Measurements from ENCODE around the gene TRPV4.
"Not testable (repeated sequence)": the region's sequence is repeated elsewhere in the genome, so short reads cannot be mapped to it uniquely, and the experiment has no call there.

TRPV4 gene

DNA sequence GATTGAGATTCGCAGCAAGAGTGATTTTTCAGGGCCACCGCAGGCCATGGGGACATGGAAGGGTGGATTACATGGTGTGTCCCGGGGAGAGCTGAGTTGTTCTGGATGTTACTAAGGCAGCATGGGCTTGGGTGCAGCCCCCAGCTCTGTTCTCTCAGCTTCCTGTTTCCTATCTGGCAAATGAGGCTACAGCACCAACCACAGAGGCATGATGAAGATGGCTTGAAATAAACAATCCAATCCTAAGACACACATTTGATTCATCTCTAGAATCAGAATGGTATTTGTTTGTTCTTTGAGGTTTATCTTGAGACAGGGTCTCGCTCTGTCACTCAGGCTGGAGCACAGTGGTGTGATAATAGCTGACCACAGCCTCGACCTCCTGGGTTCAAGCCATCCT lies 25.6 kb upstream of the TRPV4 start:
- no peak for DNase-seq

DNA sequence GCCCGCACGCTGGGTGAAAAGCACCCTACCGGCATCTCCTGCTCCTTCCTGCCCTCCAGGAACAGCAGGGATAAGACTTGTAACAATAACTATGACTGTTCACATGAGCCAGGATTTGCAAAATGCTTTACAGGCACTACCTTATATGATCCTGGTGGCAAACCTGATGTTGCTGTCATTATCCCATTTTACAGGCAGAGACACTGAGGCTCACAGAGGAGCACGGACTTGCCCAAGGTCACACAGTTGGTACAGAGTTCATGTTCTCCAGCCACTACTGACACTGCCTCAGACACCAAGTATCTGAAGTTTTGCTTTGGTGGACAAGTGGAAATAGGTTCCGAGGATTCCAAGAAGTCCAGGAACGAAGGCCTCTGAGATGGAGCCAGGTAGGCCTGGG lies 24.5 kb upstream of the TRPV4 start:
- no peak for DNase-seq

DNA sequence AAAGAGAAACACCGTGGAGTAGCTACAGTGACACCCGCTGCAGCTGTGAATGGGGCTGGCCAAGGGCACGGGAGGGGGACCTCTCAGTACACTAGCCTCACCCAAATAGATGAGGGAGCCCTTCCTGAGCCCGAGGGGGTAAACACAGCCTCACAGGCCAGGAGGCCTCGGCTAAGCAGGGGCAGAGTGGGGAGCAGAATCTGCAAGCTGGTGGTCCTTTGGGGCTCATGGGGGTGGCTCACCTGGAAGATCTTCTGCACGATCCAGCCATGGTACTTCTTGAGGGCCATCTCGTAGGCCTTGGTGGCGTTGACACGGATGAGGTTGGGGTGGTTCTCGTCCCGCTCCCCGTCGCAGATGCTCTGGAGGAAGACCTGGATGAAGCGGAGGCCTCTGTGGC lies 22.2 kb upstream of the TRPV4 start:
- no peak for DNase-seq

DNA sequence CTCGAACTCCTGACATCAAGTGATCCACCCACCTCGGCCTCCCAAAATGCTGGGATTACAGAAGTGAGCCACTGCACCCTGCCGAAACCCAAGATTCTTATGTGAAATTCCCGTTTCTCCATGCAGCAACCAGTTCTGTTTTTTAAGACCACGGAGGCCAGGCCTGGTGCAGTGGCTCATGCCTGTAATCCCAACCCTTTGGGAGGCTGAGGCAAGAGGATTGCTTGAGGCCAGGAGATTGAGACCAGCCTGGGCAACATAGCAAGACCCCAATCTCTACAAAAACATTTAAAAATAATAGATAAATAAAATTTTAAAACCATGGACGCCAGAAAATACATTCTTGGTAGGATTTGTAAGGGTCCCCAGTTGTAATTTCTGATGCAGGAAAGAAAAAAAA lies 17.3 kb upstream of the TRPV4 start:
- DNase-seq: not testable (repeated sequence)

DNA sequence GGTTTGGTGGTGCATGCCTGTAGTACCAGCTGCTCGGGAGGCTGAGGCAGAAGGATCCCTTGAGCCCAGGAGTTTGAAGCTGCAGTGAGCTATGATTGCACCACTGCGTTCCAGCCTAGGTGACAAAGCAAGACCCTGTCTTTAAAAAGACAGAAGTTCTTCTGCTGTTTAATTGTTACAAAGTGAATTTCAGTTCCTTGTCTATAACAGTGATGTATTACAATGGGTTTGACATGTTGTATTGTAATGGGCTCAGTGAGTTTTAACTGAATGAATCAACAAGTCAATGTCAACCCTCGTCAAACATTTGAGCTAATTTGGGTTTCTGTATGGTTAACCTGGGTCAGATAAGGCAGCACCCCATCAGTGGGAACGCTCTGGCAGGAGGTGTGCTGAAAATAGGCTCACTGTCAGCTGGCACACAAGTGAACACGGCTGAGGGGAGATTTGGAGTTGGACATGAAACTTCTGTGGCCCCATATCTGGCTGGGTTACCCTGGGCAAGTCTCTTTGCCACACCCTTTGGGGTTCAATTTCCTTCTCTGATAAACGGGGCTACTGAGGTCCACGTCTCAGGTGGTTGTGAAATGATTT lies 14.0 kb upstream of the TRPV4 start:
- no peak for DNase-seq

DNA sequence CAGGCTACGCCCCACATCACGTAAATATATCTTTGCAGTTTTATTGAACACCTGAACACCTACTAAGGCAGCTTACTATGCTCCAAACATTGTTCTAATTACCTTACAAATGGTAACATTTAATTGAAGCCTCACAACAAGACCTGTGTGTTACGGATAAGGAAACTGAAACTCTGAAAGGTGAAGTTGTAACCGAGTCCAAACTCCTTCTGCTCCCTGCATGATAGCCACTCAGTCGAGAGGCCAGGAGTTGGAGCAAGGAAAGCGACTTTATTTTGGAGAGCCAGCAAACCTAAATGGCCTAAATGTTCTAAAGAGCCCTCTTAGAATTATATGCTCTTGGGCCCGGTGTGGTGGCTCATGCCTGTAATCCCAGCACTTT lies 12.6 kb upstream of the TRPV4 start:
- no peak for DNase-seq

DNA sequence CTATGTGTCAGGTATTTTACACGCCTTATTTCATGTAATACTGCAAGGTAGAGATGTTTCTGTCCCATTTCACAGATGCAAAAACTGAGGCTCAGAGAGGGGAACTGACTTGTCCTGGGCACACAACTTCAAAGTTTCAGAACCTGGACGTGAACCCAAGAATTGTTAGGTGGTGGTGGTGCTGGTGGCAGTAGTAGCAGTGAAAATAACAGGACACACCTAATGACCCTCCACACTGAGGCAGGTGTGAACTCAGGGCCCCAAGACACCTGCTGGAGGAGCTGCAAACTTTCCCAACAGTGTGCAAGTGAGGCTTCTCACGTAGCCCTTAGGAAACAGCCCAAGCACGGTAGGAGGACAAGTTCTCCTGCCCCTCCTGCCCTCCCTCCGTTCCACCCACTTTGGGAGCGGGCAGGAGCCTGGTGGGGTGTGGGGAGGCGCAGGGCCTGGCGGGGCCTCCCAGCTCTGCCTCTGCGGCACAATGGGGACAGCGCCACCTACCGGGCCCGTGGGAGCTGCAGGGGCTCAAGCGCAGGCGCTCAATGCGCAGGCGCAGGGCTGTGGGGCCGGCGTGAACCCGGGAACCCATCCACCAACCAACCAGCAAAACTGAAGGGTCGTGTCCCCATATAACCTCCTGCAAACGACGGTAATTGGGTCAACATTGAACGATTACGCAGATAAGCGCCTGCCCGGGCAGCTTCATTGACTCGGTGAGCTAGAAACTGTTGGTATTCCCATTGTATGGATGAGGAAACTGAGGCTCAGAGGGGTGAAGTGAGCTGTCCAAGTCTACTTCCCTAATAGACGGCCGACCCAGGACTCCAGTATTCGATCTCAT lies 12.0 kb upstream of the TRPV4 start:
- DNase-seq: peak; percentile 81

DNA sequence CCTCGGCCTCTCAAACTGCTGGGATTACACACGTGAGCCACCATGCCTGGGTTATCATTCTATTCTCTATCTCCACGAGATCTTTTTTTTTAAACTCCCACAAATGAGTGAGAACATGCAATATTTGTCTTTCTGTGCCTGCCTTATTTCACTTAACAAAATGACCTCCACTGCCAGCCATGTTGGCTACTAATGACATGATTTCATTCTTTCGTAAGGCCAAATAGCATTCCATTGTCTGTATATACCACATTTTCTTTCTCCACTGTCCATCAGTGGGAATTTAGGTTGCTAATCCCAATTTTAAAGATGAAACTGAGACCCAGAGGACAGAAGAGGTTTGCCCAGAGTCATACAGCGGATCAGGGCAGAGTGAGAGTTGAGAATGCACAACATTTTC lies 10.9 kb upstream of the TRPV4 start:
- no peak for DNase-seq

DNA sequence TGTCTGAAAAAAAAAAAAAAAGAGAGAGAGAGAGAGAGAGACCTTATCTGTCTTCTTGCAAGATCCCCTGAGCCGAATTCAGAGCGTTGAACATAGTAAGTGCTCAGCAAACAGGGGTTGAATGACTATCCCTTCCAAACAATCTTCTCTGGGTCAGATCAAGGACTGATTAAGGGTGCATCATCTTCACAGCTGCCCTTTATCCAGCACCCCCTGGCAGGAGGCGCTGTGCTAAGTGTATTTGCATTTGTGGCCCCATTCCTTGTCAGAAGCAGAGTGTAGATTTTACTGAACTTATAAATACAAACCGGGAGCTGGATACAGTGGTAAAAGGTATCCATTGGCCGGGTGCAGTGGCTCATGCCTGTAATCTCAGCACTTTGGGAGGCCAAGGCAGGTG lies 8.8 kb upstream of the TRPV4 start:
- no peak for DNase-seq

DNA sequence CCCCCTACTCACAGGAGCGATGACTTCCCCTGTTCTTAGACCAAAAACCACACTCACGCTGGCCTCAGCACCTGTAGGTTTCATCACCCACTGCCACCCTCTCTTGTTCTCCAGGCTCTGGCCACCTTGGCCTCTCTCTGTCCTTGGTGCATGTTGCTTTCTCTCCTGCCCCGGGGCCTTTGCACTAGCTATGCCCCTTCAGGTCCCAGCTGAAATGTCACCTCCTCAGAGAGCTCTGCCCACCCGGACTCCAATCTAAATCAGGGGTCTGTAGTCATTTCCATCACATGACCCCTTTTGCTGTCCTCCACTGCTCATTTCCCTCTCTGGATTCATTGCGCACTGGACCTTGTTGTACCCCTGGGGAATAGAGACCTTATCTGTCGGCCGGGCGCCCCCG lies 8.2 kb upstream of the TRPV4 start:
- no peak for DNase-seq

DNA sequence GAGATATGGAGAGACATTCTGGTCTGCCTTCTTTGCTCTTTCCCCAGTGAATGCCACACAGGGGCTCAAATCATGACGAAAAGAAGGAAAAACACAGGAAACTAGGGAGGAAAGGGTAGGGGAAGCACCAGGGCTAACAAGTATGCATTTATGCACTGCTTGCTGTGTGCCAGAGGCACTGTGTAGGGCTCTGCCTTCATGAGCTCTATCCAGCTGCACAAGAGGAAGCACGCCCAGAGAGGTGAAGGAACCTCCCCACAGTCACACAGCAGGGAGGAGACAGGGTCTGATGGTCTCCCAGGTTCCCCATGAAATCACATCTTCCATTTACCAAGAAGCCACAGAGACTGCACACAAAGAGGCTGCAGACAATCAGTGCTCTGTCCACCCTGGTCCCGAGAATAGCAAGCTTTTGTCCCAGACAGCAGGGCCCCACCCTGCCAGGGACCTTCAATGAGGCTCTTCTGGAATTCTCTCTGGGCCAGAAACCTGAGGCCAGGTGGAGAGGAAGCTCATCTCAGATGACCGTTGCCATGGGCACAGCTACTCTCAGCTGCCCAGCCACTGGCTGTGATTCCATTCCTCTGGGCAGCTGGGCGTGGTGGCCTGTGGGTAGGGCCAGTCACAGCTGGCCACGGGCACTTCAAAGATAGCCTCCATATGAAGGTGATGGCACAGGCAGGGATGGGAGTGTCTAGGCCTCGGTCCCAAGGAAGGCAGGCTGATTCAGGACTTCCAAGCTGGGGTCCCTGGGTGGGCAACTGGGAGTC lies 7.3 kb upstream of the TRPV4 start:
- DNase-seq: peak; percentile 91

DNA sequence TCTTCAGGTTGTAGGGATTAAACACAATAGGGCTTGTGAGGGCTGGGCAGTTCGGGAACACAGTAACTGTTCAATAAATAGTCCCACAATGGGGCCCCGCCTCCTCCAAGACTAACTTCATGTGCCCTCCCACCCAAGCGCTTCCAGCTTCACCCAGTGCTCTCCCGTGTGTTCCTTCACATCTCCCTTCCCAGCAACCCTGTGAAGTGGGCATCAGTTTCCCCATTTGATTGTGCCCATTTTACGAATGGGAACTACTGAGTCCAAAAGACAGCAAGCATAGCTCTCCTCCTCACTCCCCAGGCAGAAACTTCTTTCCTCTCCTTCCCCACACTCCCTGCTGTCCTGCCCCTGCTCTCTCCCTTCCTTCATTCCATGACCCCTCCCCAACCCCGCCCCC lies 6.2 kb upstream of the TRPV4 start:
- no peak for DNase-seq

DNA sequence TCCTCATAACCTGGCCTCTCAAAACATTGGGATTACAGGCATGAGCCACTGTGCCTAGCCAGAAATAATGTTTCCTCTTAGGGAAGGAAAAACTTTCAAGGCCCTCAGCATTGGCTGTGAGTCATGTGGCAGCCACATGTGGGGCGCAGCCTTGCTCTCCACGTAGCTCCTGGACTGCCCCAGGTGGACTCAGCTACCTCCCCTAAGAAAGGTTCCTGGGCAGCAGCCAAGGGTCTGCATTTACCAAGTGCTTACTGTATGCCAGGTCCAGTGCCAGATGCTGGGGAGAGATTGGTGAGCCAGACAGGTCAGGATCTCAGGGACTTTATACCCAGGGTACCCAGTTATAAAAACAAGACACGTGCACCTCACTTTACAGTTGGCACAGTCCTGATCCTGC lies 3.7 kb upstream of the TRPV4 start:
- DNase-seq: no peak

DNA sequence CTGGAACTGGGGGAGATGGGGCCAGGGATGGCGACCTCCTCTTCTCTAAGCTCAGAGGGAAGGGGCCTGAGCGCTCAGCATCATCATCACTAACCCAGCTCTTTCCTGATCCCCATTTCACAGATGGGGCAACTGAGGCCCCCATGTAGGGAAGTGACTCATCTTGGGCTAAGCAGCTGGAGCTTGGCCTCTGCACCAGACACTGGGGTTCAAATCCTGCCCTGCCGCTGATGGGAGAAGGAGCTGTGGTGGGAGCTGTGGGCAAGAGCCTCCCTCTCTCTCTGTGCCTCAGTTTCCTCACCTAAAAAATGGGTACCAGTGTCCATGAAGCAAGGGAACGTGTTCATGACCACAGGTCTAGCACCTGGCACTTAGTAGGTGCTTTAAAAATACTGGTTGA lies 2.6 kb upstream of the TRPV4 start:
- no peak for DNase-seq

DNA sequence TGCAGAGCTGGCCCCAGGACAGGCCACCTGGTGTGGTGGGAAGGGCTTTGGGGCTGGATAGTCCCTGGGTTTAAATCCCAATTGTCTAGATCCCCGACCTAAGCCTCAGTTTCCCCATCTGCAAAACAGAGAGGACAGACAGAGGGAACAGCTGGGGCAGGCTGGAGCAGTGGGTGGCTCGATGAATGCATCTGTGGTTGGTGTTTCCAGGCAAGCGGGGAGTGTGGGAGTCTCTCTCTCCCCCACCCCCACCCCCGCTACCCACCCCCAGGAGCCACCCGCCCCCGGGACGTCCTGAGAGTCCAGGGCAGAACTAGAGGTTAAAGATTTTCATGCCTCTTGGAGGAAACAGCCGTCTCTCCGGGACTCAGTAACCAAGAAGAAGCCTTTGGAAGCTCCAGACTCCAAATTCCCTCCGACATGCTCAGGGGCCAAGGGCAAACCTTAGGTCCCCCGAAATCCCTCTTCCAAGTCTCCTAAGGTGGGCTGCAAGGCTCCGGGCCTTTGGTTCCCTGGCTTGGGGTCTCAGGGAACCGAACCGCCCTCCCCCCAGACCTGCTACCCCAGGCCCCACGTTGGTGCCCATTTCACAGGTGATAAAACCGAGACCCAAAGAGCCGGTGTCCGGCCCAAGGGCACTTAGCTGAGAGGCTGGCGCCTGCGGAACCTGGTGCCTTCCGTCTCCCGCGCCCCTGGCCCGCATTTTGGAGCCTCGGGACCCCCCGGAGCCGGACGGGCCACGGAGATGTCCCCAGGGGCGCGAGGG lies 474 bp downstream of the TRPV4 start:
- DNase-seq: no peak

DNA sequence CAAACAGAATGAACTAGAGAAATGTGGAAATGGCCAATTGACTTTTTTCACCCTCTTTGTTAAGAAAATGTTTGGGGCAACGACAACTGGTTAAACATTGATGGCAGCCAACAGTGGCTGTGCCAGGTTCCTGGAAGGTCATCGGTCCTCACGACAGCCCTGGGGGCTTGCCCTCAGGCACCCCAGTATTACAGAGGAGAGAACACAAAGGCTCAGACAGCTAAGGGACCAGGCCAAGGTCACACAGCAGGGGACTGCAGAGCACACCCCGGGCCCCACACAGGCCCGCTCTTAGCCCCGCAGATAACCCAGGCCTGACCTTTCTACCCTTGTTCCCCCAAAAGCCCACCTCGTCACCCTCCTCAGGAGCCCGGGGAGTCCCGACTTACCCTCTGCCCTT lies 1.3 kb downstream of the TRPV4 start:
- DNase-seq: no peak

DNA sequence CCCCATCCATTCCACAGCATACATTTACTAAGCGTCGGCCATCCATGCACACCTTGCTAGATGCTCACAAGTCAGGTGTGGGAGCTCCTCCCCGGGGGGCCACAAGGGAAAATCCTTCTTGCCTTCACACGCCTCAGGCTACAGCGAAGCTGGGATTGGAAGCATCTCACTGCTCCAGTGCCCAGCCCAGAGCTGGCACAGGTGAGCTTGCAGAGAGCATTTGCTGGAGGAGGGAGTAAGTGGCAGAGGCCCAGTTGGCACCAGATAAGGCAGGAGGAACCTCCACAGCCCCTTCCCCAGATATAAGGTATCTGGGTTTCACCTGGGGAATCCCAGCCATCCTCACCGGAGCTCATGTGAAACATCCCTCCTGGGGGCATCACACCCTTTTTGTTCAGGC lies 1.8 kb downstream of the TRPV4 start:
- no peak for DNase-seq

DNA sequence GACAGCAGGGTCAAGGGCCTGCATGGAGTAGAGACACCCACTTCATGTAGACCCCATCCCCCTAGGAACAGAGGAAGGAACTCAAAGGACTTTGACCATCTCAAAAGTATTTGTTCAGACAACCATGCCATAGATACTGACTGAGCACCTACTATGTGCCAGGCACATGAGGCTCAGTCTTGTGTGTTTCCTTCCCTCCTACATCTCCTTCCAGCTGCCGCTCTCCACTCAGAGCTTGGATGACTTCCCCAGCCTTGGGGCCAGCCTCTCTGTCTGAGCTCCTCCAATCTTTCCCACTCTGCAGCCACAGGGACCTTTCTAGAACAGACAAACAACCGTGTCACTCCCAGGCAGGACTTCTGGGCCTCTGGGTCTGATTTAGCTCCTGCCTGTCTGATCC lies 2.5 kb downstream of the TRPV4 start:
- DNase-seq: no peak

DNA sequence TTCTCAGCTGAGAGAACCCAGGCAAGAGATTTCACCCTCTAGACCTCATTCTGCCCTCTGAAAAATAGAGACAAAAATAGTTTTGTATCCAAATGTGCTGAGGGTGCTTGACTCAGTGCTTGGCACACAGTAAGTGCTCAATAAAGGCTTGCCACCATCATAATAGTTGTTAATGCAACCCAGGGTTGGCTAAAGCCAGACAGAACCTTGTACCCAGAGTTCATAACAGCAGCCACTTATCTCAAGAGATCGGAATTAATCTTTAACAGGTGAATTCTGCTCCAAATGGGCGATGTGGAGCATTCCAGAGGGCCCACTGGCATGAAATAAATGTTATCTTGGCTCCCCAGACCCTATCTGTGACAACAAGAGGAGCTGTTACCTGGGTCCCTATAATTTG lies 2.9 kb downstream of the TRPV4 start:
- no peak for DNase-seq

DNA sequence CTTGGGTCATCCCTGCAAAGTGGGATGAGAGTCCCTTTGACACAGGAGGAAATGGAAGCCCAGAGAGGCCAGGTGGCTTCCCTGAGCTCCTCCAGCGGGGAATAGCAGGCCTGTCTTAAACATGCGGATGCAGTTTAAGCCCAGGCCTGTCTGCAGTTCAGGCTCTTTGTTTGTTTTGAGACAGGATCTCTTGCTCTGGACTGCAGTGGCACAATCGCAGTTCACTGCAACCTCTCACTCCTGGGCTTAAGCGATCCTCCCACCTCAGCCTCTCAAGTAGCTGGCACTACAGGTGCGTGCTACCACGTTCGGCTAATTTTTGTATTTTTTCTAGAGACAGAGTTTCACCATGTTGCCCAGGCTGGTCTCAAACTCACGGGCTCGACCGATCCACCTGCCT lies 3.5 kb downstream of the TRPV4 start:
- no peak for DNase-seq

DNA sequence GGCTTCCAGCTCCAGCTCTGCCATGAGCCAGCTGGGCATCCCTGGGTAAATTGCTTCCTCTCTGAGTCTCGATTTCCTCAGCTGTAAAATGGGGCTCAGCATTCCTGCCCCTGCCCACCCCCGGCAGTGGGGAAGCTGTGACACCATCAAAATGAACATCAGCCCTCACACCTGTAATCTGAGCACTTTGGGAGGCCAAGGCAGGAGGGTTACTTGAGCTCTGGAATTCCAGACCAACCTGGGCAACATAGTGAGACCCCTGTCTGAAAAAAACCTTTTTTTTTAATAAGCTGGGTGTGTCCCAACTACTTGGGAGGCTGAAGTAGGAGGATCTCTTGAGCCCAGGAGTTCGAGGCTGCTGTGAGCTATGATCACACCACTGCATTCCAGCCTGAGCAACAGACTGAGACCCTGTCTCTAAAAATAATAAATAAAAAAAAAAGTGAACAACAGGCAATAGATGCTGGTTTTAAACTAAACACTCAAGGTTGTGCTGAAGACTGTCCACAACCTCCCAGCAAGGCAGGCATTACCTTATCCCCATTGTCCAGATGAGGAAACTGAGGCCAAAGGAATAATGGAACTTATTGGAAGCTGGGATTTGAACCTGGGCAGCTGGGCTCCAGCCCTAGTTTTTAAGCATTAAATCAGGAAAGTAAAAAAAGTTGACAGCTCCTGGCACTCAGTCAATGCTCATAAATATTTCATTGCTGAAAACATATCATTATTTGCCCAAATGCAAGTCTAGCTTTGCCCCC lies 4.3 kb downstream of the TRPV4 start:
- no peak for DNase-seq

Data from NCI-H146 (cell line).